Endothelial cell of umbilical vein (primary cell): ENCODE measurements around the gene KIF19. TPM values are rescaled to one million over a fixed set of nuclear protein-coding genes. Genes with fewer than 3 reads are reported as not detected.

Experiments used
- BruUV-seq: library from RNA; stranded (reverse); fragments of 400-500 nt; replicated peaks from 2 replicates; lab custom pipeline; 2021; lab: Mats Ljungman, UMichigan
- CTCF ChIA-PET: fragments of 300-600, 350-600 bp; sonication (Branson Sonifier 250); formaldehyde crosslinking; loops from one replicate; lab custom pipeline; 2021; ENCODE audit warnings: antibody characterized with exemption, inconsistent platforms; lab: Charles Lee
- POLR2A ChIA-PET: fragments of 300-600, 350-600 bp; sonication (Branson Sonifier 250); formaldehyde crosslinking; loops from one replicate; lab custom pipeline; 2021; ENCODE audit warnings: antibody characterized with exemption, inconsistent platforms; lab: Charles Lee
- DNase-seq: peaks from one replicate; pipeline ENCODE4 v3.0.0-alpha.2; 2011; ENCODE audit warnings: low read depth, low spot score
- FAIRE-seq: peaks from 2 replicates; lab custom pipeline; 2011; peaks lifted over from hg19 to GRCh38; lab: Jason Lieb, UNC
- H2AFZ ChIP-seq: 2 replicates; pipeline ENCODE4 v1.6.0; 2012; ENCODE audit warnings: low read depth, low read length, control low read depth, inconsistent platforms
- H3K27ac ChIP-seq: 2 replicates; pipeline ENCODE4 v1.5.1; 2011; ENCODE audit warnings: low read depth, mild to moderate bottlenecking, control low read depth, low read length, moderate library complexity; ENCODE audit not compliant: insufficient read depth
- H3K27me3 ChIP-seq, 2 experiments: 2 replicates each; pipeline versions ENCODE4 v1.6.0 to v1.6.1; 2011; ENCODE audit warnings: low read length in 2 of 2, mixed read lengths in 1 of 2; ENCODE audit not compliant: control insufficient read depth in 2 of 2, insufficient read depth in 2 of 2
- H3K36me3 ChIP-seq, 2 experiments: 2 replicates in 1 of 2; 3 replicates in 1 of 2; pipeline ENCODE4 v1.5.1; 2011; ENCODE audit warnings: low read length in 2 of 2, mild to moderate bottlenecking in 1 of 2, moderate library complexity in 1 of 2; ENCODE audit not compliant: control insufficient read depth in 2 of 2, insufficient read depth in 2 of 2; ENCODE audit errors: extremely low read depth in 1 of 2
- H3K4me1 ChIP-seq: 3 replicates; pipeline ENCODE4 v1.5.1; 2011; ENCODE audit warnings: mild to moderate bottlenecking, low read length; ENCODE audit not compliant: control insufficient read depth, insufficient read depth; ENCODE audit errors: extremely low read depth
- H3K4me2 ChIP-seq: 2 replicates; pipeline ENCODE4 v1.6.1; 2011; ENCODE audit warnings: low read length, control low read depth, mixed read lengths; ENCODE audit not compliant: insufficient read depth
- H3K4me3 ChIP-seq, 3 experiments: fragments of 200-600 bp in 1 of 3; sonication (generic), shearing (Covaris generic) in 1 of 3; replicated peaks in 1 of 3; 2 replicates each; pipeline ENCODE4 v1.5.1; 2011 to 2016; ENCODE audit warnings: control low read depth in 3 of 3, low read length in 3 of 3, mild to moderate bottlenecking in 2 of 3, inconsistent platforms in 1 of 3, low read depth in 1 of 3, moderate library complexity in 1 of 3; ENCODE audit not compliant: insufficient read depth in 1 of 3
- H3K79me2 ChIP-seq: 2 replicates; pipeline ENCODE4 v1.6.0; 2012; ENCODE audit warnings: low read length, inconsistent platforms; ENCODE audit not compliant: control insufficient read depth, insufficient read depth
- H3K9ac ChIP-seq: replicated peaks from 2 replicates; pipeline ENCODE3; 2011; ENCODE audit warnings: low read length, control low read depth; ENCODE audit not compliant: insufficient read depth; ENCODE audit errors: extremely low read depth
- H3K9me1 ChIP-seq: replicated peaks from 3 replicates; pipeline ENCODE4 v1.6.0; 2011; ENCODE audit warnings: mild to moderate bottlenecking, low read length; ENCODE audit not compliant: control insufficient read depth, insufficient read depth; ENCODE audit errors: extremely low read depth
- H3K9me3 ChIP-seq: replicated peaks from 2 replicates; pipeline ENCODE4 v1.5.1; 2012; ENCODE audit warnings: low read length, inconsistent platforms; ENCODE audit not compliant: control insufficient read depth, insufficient read depth
- H4K20me1 ChIP-seq: replicated peaks from 2 replicates; pipeline ENCODE3; 2011; ENCODE audit warnings: mild to moderate bottlenecking, low read length; ENCODE audit not compliant: control insufficient read depth, insufficient read depth; ENCODE audit errors: extremely low read depth
- CTCF ChIP-seq, 2 donors: IDR thresholded peaks; 1 replicate in 1 of 2; 2 replicates in 1 of 2; pipeline ENCODE4 v1.5.1; 2011; ENCODE audit warnings: low read length in 2 of 2, mild to moderate bottlenecking in 2 of 2, moderate library complexity in 2 of 2, control low read depth in 1 of 2, inconsistent platforms in 1 of 2, low read depth in 1 of 2; ENCODE audit not compliant: insufficient read depth in 1 of 2; ENCODE audit errors: extremely low read depth in 1 of 2
- EZH2 ChIP-seq: IDR thresholded peaks from 2 replicates; pipeline ENCODE4 v1.6.1; 2012; ENCODE audit warnings: borderline replicate concordance, low read depth, mild to moderate bottlenecking, moderate library complexity, low read length, inconsistent platforms; ENCODE audit not compliant: severe bottlenecking
- FOS ChIP-seq: IDR thresholded peaks from 2 replicates; pipeline ENCODE4 v1.6.1; 2011; ENCODE audit warnings: mild to moderate bottlenecking, low read length, moderate library complexity, borderline replicate concordance; ENCODE audit not compliant: insufficient read depth
- GATA2 ChIP-seq: IDR thresholded peaks from 2 replicates; pipeline ENCODE4 v1.7.0; 2011; ENCODE audit warnings: low read depth, mild to moderate bottlenecking, moderate library complexity, mixed read lengths, low read length; ENCODE audit not compliant: insufficient read length, insufficient read depth
- JUN ChIP-seq: IDR thresholded peaks from 2 replicates; pipeline ENCODE4 v1.6.1; 2011; ENCODE audit warnings: borderline replicate concordance, low read depth; ENCODE audit not compliant: insufficient read length, insufficient read depth
- MYC ChIP-seq: IDR thresholded peaks from one replicate; pipeline ENCODE4 v1.6.1; 2011; ENCODE audit warnings: mild to moderate bottlenecking, low read depth, low read length
- POLR2A ChIP-seq: IDR thresholded peaks from 2 replicates; pipeline ENCODE4 v1.6.1; 2012; ENCODE audit warnings: low read depth, mild to moderate bottlenecking, control low read depth, low read length
- POLR2AphosphoS5 ChIP-seq: IDR thresholded peaks from 2 replicates; pipeline ENCODE4 v1.6.1; 2012; ENCODE audit warnings: low read depth, mild to moderate bottlenecking, control low read depth, low read length, moderate library complexity; ENCODE audit not compliant: insufficient read depth
- dilution Hi-C: fragments of 300-500 bp; cut with MboI; formaldehyde crosslinking; loops from one replicate; pipeline ENCODE4 v1.15.0; 2019; ENCODE audit warnings: low sequenced_read_pairs; ENCODE audit not compliant: extremely low pct_ligation_motif_present
- intact Hi-C: fragments of 100-400 bp; cut with micrococcal nuclease; formaldehyde crosslinking; loops from one replicate; pipeline ENCODE4 v1.10.0; 2022
- polyA plus RNA-seq, 4 experiments: library from polyadenylated mRNA; depleted of rRNA in 3 of 4; stranded (reverse) in 3 of 4; unstranded in 1 of 4; fragments of >200 nt; gene quantifications; 2 replicates each; pipeline versions ENCODE4 v1.2.1 to v1.2.3, GENCODE V29; 2011 to 2012; ENCODE audit warnings: missing spikeins in 1 of 4
- total RNA-seq: library from RNA; stranded (reverse); gene quantifications from 2 replicates; pipeline ENCODE4 v1.2.3, GENCODE V29; 2021

KIF19 gene
- total and polyA plus RNA-seq, 2 donors (not counting 3 experiments of a cell fraction or from before 2014, with no cell fraction given) = 0.10 to 0.84 TPM

GRCh38 chr17:74343121-74343520, 17.1 kb downstream of the KIF19 start:
- no peak for TF ChIP-seq FOS
- no peak for TF ChIP-seq GATA2
- TF ChIP-seq CTCF (IDR thresholded peaks at IDR 0.05; ENCODE audit: extremely low read depth in 1 of 2, insufficient read depth in 1 of 2, low read depth in 1 of 2, low read length in 2 of 2) = no peak
- no peak for TF ChIP-seq POLR2AphosphoS5
- TF ChIP-seq MYC = no peak
- TF ChIP-seq POLR2A = no peak
- no peak for TF ChIP-seq EZH2
- no peak for TF ChIP-seq JUN
- Histone ChIP-seq H3K27ac (no peak overlapping the region), H3K36me3 (no peaks in the 10 kb centered on the region), H4K20me1 (no peaks in the 10 kb centered on the region), H3K4me3 (no peak overlapping the region), H3K9ac (no peak overlapping the region), H3K27me3 (no peaks in the 10 kb centered on the region), H2AFZ (no peak overlapping the region), H3K9me3 (no peaks in the 10 kb centered on the region), H3K4me1 (peaks cover 10% of the 10 kb centered on the region), H3K4me2 (no peak overlapping the region), H3K79me2 (no peaks in the 10 kb centered on the region), H3K9me1 (no peaks in the 10 kb centered on the region)
- POLR2A ChIA-PET = no interaction called here
- no peak for FAIRE-seq
- dilution Hi-C loops = no loop called here
- CTCF ChIA-PET = no interaction called here
- BruUV-seq = no TSS peak
- intact Hi-C loops = no loop called here
- DNase-seq = no peak
